ENCODE data around the gene USP21. TPM values are rescaled to one million over a fixed set of nuclear protein-coding genes. Genes with fewer than 3 reads are reported as not detected.

USP21 gene
- total and polyA plus RNA-seq, 2 of the 8 experiments (the other 6 are each of a cell fraction or from before 2014, with no cell fraction given): 23.9 to 36.3 TPM

GRCh38 chr1:161172349-161172748 lies 13.0 kb downstream of the USP21 start:
- H3K4me1 ChIP-seq (replicated peaks in 1 of 4; ENCODE audit: control insufficient read depth in 3 of 4, insufficient read depth in 4 of 4, low read length in 3 of 4): peaks cover 0 to 5% (median under 1%) of the 10 kb centered on the region in 4 experiments; a peak in 2 of 7 replicates
- DNase-seq (ENCODE audit: low read depth in 1 of 2, low spot score in 2 of 2) (no peak), FAIRE-seq (no peak)
- no peak overlapping the region for H3K27ac ChIP-seq (ENCODE audit: low read depth, low read length)
- no peak overlapping the region for H3K14ac ChIP-seq (ENCODE audit: insufficient read length)
- H3K36me3 ChIP-seq (ENCODE audit: control insufficient read depth in 2 of 4, insufficient read depth in 4 of 4, low read length in 3 of 4): peaks cover 13 to 43% (median 35%) of the 10 kb centered on the region in 4 experiments
- no peaks in the 10 kb centered on the region for H3K9me3 ChIP-seq (ENCODE audit: insufficient read depth in 2 of 2, low read depth in 1 of 2, low read length in 1 of 2)
- no peak overlapping the region for H2BK120ac ChIP-seq (replicated peaks; ENCODE audit: low read depth, low read length)
- no peak overlapping the region for H3K4ac ChIP-seq (replicated peaks; ENCODE audit: insufficient read length, low read depth, low read length)
- H2AFZ ChIP-seq (ENCODE audit: low read length): no peak overlapping the region
- no peak overlapping the region for H2AK5ac ChIP-seq (ENCODE audit: low read depth, low read length)
- H2BK15ac ChIP-seq (ENCODE audit: low read length): no peak overlapping the region
- H3K79me2 ChIP-seq (ENCODE audit: control insufficient read depth in 1 of 2, insufficient read depth in 2 of 2, low read length in 2 of 2): peaks cover 0 to 4% of the 10 kb centered on the region in 2 experiments; a peak in 1 of 4 replicates
- H4K5ac ChIP-seq (ENCODE audit: insufficient read length, low read depth, low read length): no peak overlapping the region
- H2BK12ac ChIP-seq (ENCODE audit: low read depth, low read length): no peak overlapping the region
- peaks cover 4% of the 10 kb centered on the region for H3K79me1 ChIP-seq (ENCODE audit: low read depth, low read length)
- no peak overlapping the region for H3K23ac ChIP-seq (ENCODE audit: insufficient read length)
- peaks cover 0 to 6% of the 10 kb centered on the region in 2 experiments for H4K20me1 ChIP-seq (replicated peaks in 1 of 2; ENCODE audit: control insufficient read depth in 1 of 2, insufficient read depth in 2 of 2, low read length in 2 of 2)
- 84% methylated on average over 1 of the region's 1 CpG; no CpG with 5 or more reads in 1 of the 2 experiments for WGBS, 2 experiments (ENCODE audit: extremely low coverage in 1 of 2, insufficient coverage in 1 of 2, insufficient read length in 1 of 2, insufficient replicate concordance in 2 of 2, low coverage in 1 of 2, low lambda C conversion rate in 2 of 2, missing lambda C conversion rate in 1 of 2)
- no peak overlapping the region for H2BK20ac ChIP-seq (ENCODE audit: low read length)
- ChIA-PET CTCF (ENCODE audit: partially characterized antibody) (interaction anchor here (0.6 to 1.6 kb wide), 6 partner anchors 11 to 75 kb away, joined by 3 to 6 read pairs (median 4); partner anchors contain the start of gene ADAMTS4), POLR2A (ENCODE audit: partially characterized antibody) (no interaction called here)
- no peak overlapping the region for H3K56ac ChIP-seq (replicated peaks; ENCODE audit: insufficient read length, low read depth, low read length)
- H4K91ac ChIP-seq (replicated peaks; ENCODE audit: insufficient read length, low read length): no peak overlapping the region
- no peaks in the 10 kb centered on the region for H3K27me3 ChIP-seq (replicated peaks in 1 of 4; ENCODE audit: control insufficient read depth in 3 of 4, extremely low read depth in 1 of 4, insufficient read depth in 3 of 4, low read length in 3 of 4)
- H4K8ac ChIP-seq (ENCODE audit: extremely low read depth, insufficient read depth, low read length): no peak overlapping the region
- no peak overlapping the region for H3K18ac ChIP-seq (ENCODE audit: extremely low read depth, low read length)
- no peak overlapping the region for H2BK5ac ChIP-seq (ENCODE audit: low read depth, low read length)
- H3K23me2 ChIP-seq (ENCODE audit: low read depth, low read length): peaks cover 2% of the 10 kb centered on the region; the same call in 1 of the 2 replicates
- H3K4me3 ChIP-seq (ENCODE audit: extremely low read depth in 1 of 4, insufficient read depth in 2 of 4, low read depth in 3 of 4, low read length in 4 of 4): no peak overlapping the region
- H3K4me2 ChIP-seq (ENCODE audit: insufficient read depth in 1 of 2, low read depth in 2 of 2, low read length in 2 of 2): no peak overlapping the region
- no peak overlapping the region for H3K9ac ChIP-seq (replicated peaks in 1 of 4; ENCODE audit: extremely low read depth in 1 of 4, low read depth in 3 of 4, low read length in 3 of 4)
- TF ChIP-seq MAFK (IDR thresholded peaks at IDR 0.05; ENCODE audit: low read depth, low read length) (no peak), ZNF274 (IDR thresholded peaks at IDR 0.05; ENCODE audit: borderline replicate concordance, extremely low read depth, low read length) (no peak), CBX5 (IDR thresholded peaks at IDR 0.05; ENCODE audit: low read depth, low read length) (no peak), ATF3 (IDR thresholded peaks at IDR 0.05; ENCODE audit: insufficient read depth, low read depth, low read length) (no peak), CTCF (IDR thresholded peaks at IDR 0.05; ENCODE audit: control extremely low read depth in 1 of 3, insufficient read depth in 1 of 3, low read depth in 1 of 3, low read length in 3 of 3) (no peak), HDAC2 (IDR thresholded peaks at IDR 0.05; ENCODE audit: borderline replicate concordance in 1 of 2, low read depth in 2 of 2, low read length in 2 of 2) (no peak), TBP (IDR thresholded peaks at IDR 0.05; ENCODE audit: low read depth, low read length) (no peak), SP4 (IDR thresholded peaks at IDR 0.05; ENCODE audit: low read length) (no peak), KDM5A (IDR thresholded peaks at IDR 0.05; ENCODE audit: low read length) (no peak), GABPA (IDR thresholded peaks at IDR 0.05; ENCODE audit: borderline replicate concordance, insufficient read depth, low read length) (no peak)
